HL-60 (cell line): ENCODE measurements around the gene AHDC1.
A peak's percentile ranks its signal among the peaks of the same experiment; 100 is the strongest.

Experiments
- CTCF ChIP-seq: IDR thresholded peaks from one replicate; pipeline ENCODE4 v1.5.1; 2011; ENCODE audit warnings: low read length, control low read depth, inconsistent platforms; ENCODE audit not compliant: insufficient read depth
- POLR2AphosphoS5 ChIP-seq: IDR thresholded peaks from 2 replicates; pipeline ENCODE4 v1.6.1; 2012; ENCODE audit warnings: low read depth
- REST ChIP-seq: IDR thresholded peaks from 2 replicates; pipeline ENCODE4 v1.6.1; 2012; ENCODE audit warnings: low read depth; ENCODE audit not compliant: insufficient replicate concordance

DNA sequence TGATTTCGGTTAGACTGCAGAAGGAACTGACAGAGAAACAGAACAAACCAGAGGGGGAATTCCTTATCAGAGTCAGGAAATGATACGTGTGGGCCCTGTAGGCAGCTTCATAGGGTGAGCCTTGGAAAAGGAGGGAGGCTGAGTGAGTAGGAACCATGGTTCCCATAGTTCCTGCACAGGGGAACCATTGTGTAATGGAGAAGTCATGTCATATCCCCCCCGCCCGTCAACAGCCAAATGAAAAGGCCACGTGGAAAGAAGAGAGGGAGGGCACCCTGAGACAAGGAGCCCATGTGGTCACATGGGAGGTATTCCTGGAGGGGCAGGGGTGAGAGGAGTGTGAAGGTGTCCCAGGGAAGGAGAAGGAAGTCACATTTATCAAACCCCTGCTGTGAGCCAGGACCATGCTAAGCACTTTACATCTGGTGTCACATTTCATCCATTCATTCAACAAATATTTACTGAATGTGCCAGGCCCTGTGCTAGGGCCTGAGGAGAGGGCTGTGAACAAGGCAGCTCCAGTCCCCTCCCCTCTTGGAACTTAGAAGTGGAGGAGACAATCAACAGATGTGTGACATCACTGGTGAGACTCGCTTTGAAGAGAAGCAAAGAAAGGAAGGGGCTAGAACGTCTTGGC is 46.7 kb upstream of the AHDC1 start:
- TF ChIP-seq CTCF (no peak), REST (no peak), POLR2AphosphoS5 (0 out of 2 replicates have a peak, but pooled peaks have one; percentile 24)
